ENCODE measurements around the gene CRACR2B. TPM values are rescaled to one million over a fixed set of nuclear protein-coding genes. Genes with fewer than 3 reads are reported as not detected.
A peak's percentile ranks its signal among the peaks of the same experiment; 100 is the strongest.

CRACR2B gene
- total RNA-seq, 6 experiments from 2014 or later: 0.63 to 2.2 (median 1.2) TPM

- no peak for DNase-seq
- Mint-ChIP-seq H3K27ac (no peak overlapping the region), H3K36me3 (ENCODE audit: low read depth) (no peaks in the 10 kb centered on the region), H3K4me3 (peak overlapping the region; percentile 66), H3K4me1 (ENCODE audit: low read depth) (peaks cover 5% of the 10 kb centered on the region; the same call in 1 of the 2 replicates), H3K9me3 (no peaks in the 10 kb centered on the region), H3K27me3 (ENCODE audit: insufficient read depth) (no peaks in the 10 kb centered on the region; the same call in 1 of the 2 replicates)
- no peak for TF ChIP-seq CTCF (IDR thresholded peaks at IDR 0.05)
Measured at GRCh38 chr11:788953-789940, 38.5 kb upstream of the CRACR2B start.

- TF ChIP-seq CTCF (IDR thresholded peaks at IDR 0.05): no peak
- Mint-ChIP-seq H3K4me1 (ENCODE audit: low read depth) (peaks cover 5% of the 10 kb centered on the region; the same call in 1 of the 2 replicates), H3K36me3 (ENCODE audit: low read depth) (no peaks in the 10 kb centered on the region), H3K27me3 (ENCODE audit: insufficient read depth) (no peaks in the 10 kb centered on the region; the same call in 1 of the 2 replicates), H3K9me3 (no peaks in the 10 kb centered on the region), H3K27ac (peak within 1 kb of the TSS; percentile 59), H3K4me3 (peak within 1 kb of the TSS; percentile 66)
- peak; percentile 18 for DNase-seq
Measured at GRCh38 chr11:789943-790342, 37.8 kb upstream of the CRACR2B start, which contains the start of gene CEND1. CEND1 (minus strand) TSS chr11:790090; CDS start chr11:788576, 1,514 bp downstream.

GRCh38 chr11:790721-791564, 36.8 kb upstream of the CRACR2B start:
- H3K27ac Mint-ChIP-seq: peak overlapping the region; percentile 59
- H3K9me3 Mint-ChIP-seq: no peaks in the 10 kb centered on the region
- peaks cover 5% of the 10 kb centered on the region; the same call in 1 of the 2 replicates for H3K4me1 Mint-ChIP-seq (ENCODE audit: low read depth)
- peak overlapping the region; percentile 41 for H3K4me3 Mint-ChIP-seq
- TF ChIP-seq CTCF (IDR thresholded peaks at IDR 0.05): no peak
- no peaks in the 10 kb centered on the region for H3K36me3 Mint-ChIP-seq (ENCODE audit: low read depth)
- peak; percentile 22 for DNase-seq
- H3K27me3 Mint-ChIP-seq (ENCODE audit: insufficient read depth): peaks cover under 1% of the 10 kb centered on the region; the same call in 1 of the 2 replicates

- DNase-seq: no peak
- TF ChIP-seq CTCF (IDR thresholded peaks at IDR 0.05): no peak
- Mint-ChIP-seq H3K4me1 (ENCODE audit: low read depth) (peaks cover 15% of the 10 kb centered on the region), H3K27me3 (ENCODE audit: insufficient read depth) (peaks cover 2% of the 10 kb centered on the region; the same call in 1 of the 2 replicates), H3K36me3 (ENCODE audit: low read depth) (no peaks in the 10 kb centered on the region), H3K4me3 (no peak overlapping the region), H3K9me3 (no peaks in the 10 kb centered on the region), H3K27ac (no peak overlapping the region)
Measured at GRCh38 chr11:791658-792534, 35.8 kb upstream of the CRACR2B start.

- no peaks in the 10 kb centered on the region for H3K9me3 Mint-ChIP-seq
- peaks cover 2% of the 10 kb centered on the region; the same call in 1 of the 2 replicates for H3K27me3 Mint-ChIP-seq (ENCODE audit: insufficient read depth)
- H3K4me3 Mint-ChIP-seq: no peak overlapping the region
- TF ChIP-seq CTCF (IDR thresholded peaks at IDR 0.05): no peak
- peaks cover 17% of the 10 kb centered on the region for H3K4me1 Mint-ChIP-seq (ENCODE audit: low read depth)
- DNase-seq: no peak
- H3K27ac Mint-ChIP-seq: no peak overlapping the region
- no peaks in the 10 kb centered on the region for H3K36me3 Mint-ChIP-seq (ENCODE audit: low read depth)
Measured at GRCh38 chr11:792535-792821, 35.2 kb upstream of the CRACR2B start.

Data from HFFc6 (cell line).